ENCODE results near the gene TICRR. TPM values are rescaled to one million over a fixed set of nuclear protein-coding genes. Genes with fewer than 3 reads are reported as not detected.

Gene TICRR
- total RNA-seq, 4 donors from 2014 or later = 1.2 TPM; not detected in 3

DNA sequence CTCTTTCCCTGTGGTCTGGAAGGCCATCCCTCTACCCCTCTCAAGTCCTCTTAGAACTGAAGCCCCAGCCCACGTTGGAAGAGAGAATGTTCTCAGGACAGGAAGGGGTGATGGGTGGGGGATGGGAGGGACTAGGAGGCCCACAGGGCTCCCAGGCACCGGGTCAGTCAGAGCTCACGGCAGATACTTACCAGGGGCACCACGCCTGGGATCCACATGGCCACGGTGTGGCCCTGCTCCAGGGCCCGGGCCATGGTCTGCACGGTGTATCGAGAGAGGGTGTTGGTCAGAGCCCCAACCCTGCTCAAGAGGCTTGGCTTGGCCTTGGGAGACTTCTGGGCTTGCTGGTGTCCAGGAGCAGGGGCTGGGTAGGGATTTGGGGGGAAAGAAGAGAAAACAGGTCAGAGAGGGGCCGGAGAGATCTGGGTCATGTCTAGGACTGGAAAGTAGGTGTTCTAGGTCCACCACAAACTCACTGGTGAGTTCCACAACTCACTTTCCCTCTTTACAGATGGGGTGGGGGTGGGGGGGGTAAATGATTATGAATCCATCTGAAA, 94.1 kb downstream of the TICRR start:
- H3K27me3 ChIP-seq = no peaks in the 10 kb centered on the region
- H3K27ac ChIP-seq = no peak overlapping the region
- no peaks in the 10 kb centered on the region for H3K36me3 ChIP-seq
- TF ChIP-seq POLR2A (IDR thresholded peaks at IDR 0.05) (no peak), EP300 (IDR thresholded peaks at IDR 0.05) (no peak), POLR2AphosphoS5 (IDR thresholded peaks at IDR 0.05) (no peak)
- TF ChIP-seq, protein P1, sequence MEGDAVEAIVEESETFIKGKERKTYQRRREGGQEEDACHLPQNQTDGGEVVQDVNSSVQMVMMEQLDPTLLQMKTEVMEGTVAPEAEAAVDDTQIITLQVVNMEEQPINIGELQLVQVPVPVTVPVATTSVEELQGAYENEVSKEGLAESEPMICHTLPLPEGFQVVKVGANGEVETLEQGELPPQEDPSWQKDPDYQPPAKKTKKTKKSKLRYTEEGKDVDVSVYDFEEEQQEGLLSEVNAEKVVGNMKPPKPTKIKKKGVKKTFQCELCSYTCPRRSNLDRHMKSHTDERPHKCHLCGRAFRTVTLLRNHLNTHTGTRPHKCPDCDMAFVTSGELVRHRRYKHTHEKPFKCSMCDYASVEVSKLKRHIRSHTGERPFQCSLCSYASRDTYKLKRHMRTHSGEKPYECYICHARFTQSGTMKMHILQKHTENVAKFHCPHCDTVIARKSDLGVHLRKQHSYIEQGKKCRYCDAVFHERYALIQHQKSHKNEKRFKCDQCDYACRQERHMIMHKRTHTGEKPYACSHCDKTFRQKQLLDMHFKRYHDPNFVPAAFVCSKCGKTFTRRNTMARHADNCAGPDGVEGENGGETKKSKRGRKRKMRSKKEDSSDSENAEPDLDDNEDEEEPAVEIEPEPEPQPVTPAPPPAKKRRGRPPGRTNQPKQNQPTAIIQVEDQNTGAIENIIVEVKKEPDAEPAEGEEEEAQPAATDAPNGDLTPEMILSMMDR (IDR thresholded peaks at IDR 0.05) = no peak
- peaks cover 0 to 39% (median 17%) of the 10 kb centered on the region in 3 donors for H3K4me1 ChIP-seq
- WGBS, 2 donors (ENCODE audit: low coverage in 1 of 2) = 49 to 60% methylated on average over 1 to 2 of the region's 9 CpGs
- H3K4me3 ChIP-seq = no peak overlapping the region
- no peak for ATAC-seq
- H3K9me3 ChIP-seq = no peaks in the 10 kb centered on the region

DNA sequence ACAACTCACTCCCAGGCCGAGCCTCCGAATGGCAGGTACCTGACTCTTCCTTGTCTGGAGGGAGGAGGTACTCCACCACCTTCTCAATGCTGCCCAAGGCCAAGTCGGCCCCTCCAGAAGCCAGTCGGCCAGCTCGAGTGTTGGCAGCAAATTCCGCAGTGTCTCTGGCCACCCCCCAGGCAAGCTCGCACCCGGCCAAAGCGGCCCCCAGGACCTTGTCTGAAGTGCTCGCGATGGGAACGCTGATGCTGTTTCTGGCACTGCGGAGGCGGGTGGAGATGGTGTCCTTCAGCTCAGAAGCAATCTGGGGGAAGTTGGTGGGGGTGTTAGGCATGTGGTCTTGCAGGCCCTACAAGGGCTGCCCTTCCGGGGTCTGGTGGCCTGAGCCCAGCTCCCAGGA, 94.7 kb downstream of the TICRR start:
- 60 to 86% methylated on average over 1 to 2 of the region's 15 CpGs for WGBS, 2 donors (ENCODE audit: low coverage in 1 of 2)
- H3K9me3 ChIP-seq = no peaks in the 10 kb centered on the region
- H3K27ac ChIP-seq = no peak overlapping the region
- TF ChIP-seq POLR2AphosphoS5 (IDR thresholded peaks at IDR 0.05) (no peak), EP300 (IDR thresholded peaks at IDR 0.05) (no peak), POLR2A (IDR thresholded peaks at IDR 0.05) (no peak)
- TF ChIP-seq, protein P1 (IDR thresholded peaks at IDR 0.05) = no peak
- H3K4me1 ChIP-seq = peaks cover 0 to 34% (median 13%) of the 10 kb centered on the region in 3 donors
- ATAC-seq = no peak
- no peaks in the 10 kb centered on the region for H3K36me3 ChIP-seq
- no peaks in the 10 kb centered on the region for H3K27me3 ChIP-seq
- H3K4me3 ChIP-seq = no peak overlapping the region

DNA sequence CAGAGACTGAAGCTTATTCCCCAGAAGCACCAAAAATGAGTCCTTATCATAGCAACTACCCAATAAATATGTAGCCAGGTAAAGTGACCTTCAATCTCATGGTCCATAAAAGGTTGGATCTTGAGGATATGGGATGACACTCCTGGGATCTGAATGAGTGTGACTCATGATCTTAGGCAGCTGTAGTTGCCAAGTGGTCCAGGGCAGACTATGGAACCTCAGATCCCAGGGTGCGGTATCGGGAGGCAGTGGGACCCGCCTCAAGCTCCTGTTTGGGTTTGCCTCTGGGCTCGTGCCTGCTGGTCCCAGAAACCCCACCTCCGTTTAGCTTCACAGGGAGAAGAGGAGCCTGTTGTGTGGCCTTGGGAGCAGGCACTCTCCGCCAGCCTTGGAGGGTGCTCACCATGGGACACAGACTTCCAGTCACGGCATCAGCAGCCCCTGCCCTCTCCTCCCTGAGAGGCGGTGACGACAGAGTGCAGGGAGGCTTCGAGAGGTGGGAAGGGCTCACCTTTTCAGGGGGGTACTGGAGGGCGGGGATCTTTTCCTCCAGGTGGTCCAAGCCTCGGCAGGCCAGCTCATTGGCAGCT, 95.8 kb downstream of the TICRR start:
- Histone ChIP-seq H3K27ac (no peak overlapping the region), H3K4me3 (no peak overlapping the region), H3K27me3 (no peaks in the 10 kb centered on the region), H3K9me3 (no peaks in the 10 kb centered on the region), H3K4me1 (peaks cover 0 to 24% (median 7%) of the 10 kb centered on the region in 3 donors), H3K36me3 (no peaks in the 10 kb centered on the region)
- WGBS, 2 donors (ENCODE audit: low coverage in 1 of 2) = 80% methylated on average over 1 of the region's 12 CpGs; no CpG with 5 or more reads in 1 of the 2 donors
- ATAC-seq = no peak
- TF ChIP-seq POLR2AphosphoS5 (IDR thresholded peaks at IDR 0.05) (no peak), POLR2A (IDR thresholded peaks at IDR 0.05) (no peak), EP300 (IDR thresholded peaks at IDR 0.05) (no peak)
- TF ChIP-seq, protein P1 (IDR thresholded peaks at IDR 0.05) = no peak

DNA sequence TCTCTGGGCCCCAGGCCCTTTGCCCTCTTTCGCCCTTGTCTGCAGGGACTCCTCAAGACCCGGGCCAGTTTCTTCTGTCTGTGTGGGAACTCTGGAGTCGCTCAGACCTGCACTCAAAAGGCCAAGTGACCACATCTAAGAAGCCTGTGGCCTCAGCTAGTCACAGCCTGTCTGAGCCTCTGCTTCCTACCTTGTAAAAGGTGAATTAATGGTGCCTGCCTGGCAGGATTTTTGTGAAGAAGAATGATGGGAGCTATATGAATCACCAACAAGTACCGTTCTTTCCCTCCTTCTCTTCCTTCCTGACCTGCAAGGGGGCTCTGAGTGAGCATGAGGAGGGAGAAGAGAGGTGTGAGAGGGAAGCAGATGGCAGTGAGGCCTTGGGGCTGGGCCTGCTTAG, 96.4 kb downstream of the TICRR start:
- no peak for TF ChIP-seq POLR2AphosphoS5 (IDR thresholded peaks at IDR 0.05)
- no peak for TF ChIP-seq POLR2A (IDR thresholded peaks at IDR 0.05)
- no peak for TF ChIP-seq EP300 (IDR thresholded peaks at IDR 0.05)
- TF ChIP-seq, protein P1 (IDR thresholded peaks at IDR 0.05) = no peak
- 40% methylated on average over 1 of the region's 4 CpGs; no CpG with 5 or more reads in 1 of the 2 donors for WGBS, 2 donors (ENCODE audit: low coverage in 1 of 2)

More for the DNA sequence above, 96.4 kb downstream of the TICRR start:
- no peaks in the 10 kb centered on the region for H3K36me3 ChIP-seq
- H3K27ac ChIP-seq = peak overlapping the region in 3 of 4 donors; percentile 57 to 67 (median 67)
- peaks cover 0 to 20% (median 7%) of the 10 kb centered on the region in 3 donors for H3K4me1 ChIP-seq
- H3K9me3 ChIP-seq = no peaks in the 10 kb centered on the region
- H3K4me3 ChIP-seq = no peak overlapping the region
- ATAC-seq = no peak
- no peaks in the 10 kb centered on the region for H3K27me3 ChIP-seq

Measured in gastroesophageal sphincter (tissue), 4 donors.